ENCODE measurements around the gene KMT5B. TPM values are rescaled to one million over a fixed set of nuclear protein-coding genes. Genes with fewer than 3 reads are reported as not detected.

KMT5B gene
- total and polyA plus RNA-seq, 2 of the 13 experiments (the other 11 are each of a cell fraction or from before 2014, with no cell fraction given) = 17.6 to 23.7 TPM

GRCh38 chr11:68106165-68106940 lies 106.7 kb downstream of the KMT5B start (continued):
- TF ChIP-seq HMGXB3 (CRISPR knock-in tag; IDR thresholded peaks at IDR 0.05; ENCODE audit: borderline replicate concordance) = 0 out of 2 replicates have a peak, but pooled peaks have one; percentile 18
- no peak for TF ChIP-seq PLRG1 (conservative IDR thresholded peaks at IDR 0.05)
- TF ChIP-seq ZNF710 (CRISPR knock-in tag; IDR thresholded peaks at IDR 0.05; ENCODE audit: borderline replicate concordance) = 0 out of 2 replicates have a peak, but pooled peaks have one; percentile 31
- 0 out of 2 replicates have a peak, but pooled peaks have one; percentile 5 for TF ChIP-seq HMG20A (CRISPR knock-in tag; IDR thresholded peaks at IDR 0.05; ENCODE audit: borderline replicate concordance)
- TF ChIP-seq DBP (CRISPR knock-in tag; IDR thresholded peaks at IDR 0.05; ENCODE audit: not compliant biosample characterization) = no peak
- TF ChIP-seq TAF1 (CRISPR knock-in tag; IDR thresholded peaks at IDR 0.05) = no peak
- peak; percentile 38; the same call in 1 of the 2 replicates for TF ChIP-seq HNF4A (CRISPR knock-in tag; IDR thresholded peaks at IDR 0.05)
- peak; percentile 63; the same call in 1 of the 2 replicates for TF ChIP-seq HOXD1 (CRISPR knock-in tag; IDR thresholded peaks at IDR 0.05)
- TF ChIP-seq CREM (IDR thresholded peaks at IDR 0.05) = 0 out of 2 replicates have a peak, but pooled peaks have one; percentile 17
- no peak for TF ChIP-seq CREM (CRISPR knock-in tag; IDR thresholded peaks at IDR 0.05)
- TF ChIP-seq ZNF317 (CRISPR knock-in tag; IDR thresholded peaks at IDR 0.05) = 0 out of 2 replicates have a peak, but pooled peaks have one; percentile 31
- 0 out of 2 replicates have a peak, but pooled peaks have one; percentile 21 for TF ChIP-seq POGZ (CRISPR knock-in tag; IDR thresholded peaks at IDR 0.05)
- peak; percentile 18; the same call in 1 of the 2 replicates for TF ChIP-seq ATF1 (CRISPR knock-in tag; IDR thresholded peaks at IDR 0.05)
- 0 out of 2 replicates have a peak, but pooled peaks have one; percentile 15 for TF ChIP-seq NR2F2 (IDR thresholded peaks at IDR 0.05; ENCODE audit: borderline replicate concordance, low read depth)
- TF ChIP-seq TBX3 (IDR thresholded peaks at IDR 0.05; ENCODE audit: borderline replicate concordance) = 0 out of 2 replicates have a peak, but pooled peaks have one; percentile 35
- TF ChIP-seq MED1 (CRISPR knock-in tag; IDR thresholded peaks at IDR 0.05) = peak; percentile 31; the same call in 1 of the 2 replicates
- TF ChIP-seq ZNF766 (CRISPR knock-in tag; IDR thresholded peaks at IDR 0.05; ENCODE audit: borderline replicate concordance) = no peak
- TF ChIP-seq TBX2 (CRISPR knock-in tag; IDR thresholded peaks at IDR 0.05; ENCODE audit: borderline replicate concordance) = peak; percentile 43; the same call in 1 of the 2 replicates
- TF ChIP-seq HDAC2 (CRISPR knock-in tag; IDR thresholded peaks at IDR 0.05) = peak; percentile 22; the same call in 1 of the 2 replicates
- TF ChIP-seq ZNF362 (CRISPR knock-in tag; IDR thresholded peaks at IDR 0.05; ENCODE audit: borderline replicate concordance) = peak; percentile 87
- TF ChIP-seq DPF2 (CRISPR knock-in tag; IDR thresholded peaks at IDR 0.05; ENCODE audit: borderline replicate concordance, low read depth) = no peak

All from HepG2 (cell line).